8988T (cell line): Measurements from ENCODE around the gene TAPBP.
"Not testable (repeated sequence)": the region's sequence is repeated elsewhere in the genome, so short reads cannot be mapped to it uniquely, and the experiment has no call there.

ENCODE experiments used
- DNase-seq: peaks from one replicate; pipeline ENCODE4 v3.0.0; 2011

Gene TAPBP

DNA sequence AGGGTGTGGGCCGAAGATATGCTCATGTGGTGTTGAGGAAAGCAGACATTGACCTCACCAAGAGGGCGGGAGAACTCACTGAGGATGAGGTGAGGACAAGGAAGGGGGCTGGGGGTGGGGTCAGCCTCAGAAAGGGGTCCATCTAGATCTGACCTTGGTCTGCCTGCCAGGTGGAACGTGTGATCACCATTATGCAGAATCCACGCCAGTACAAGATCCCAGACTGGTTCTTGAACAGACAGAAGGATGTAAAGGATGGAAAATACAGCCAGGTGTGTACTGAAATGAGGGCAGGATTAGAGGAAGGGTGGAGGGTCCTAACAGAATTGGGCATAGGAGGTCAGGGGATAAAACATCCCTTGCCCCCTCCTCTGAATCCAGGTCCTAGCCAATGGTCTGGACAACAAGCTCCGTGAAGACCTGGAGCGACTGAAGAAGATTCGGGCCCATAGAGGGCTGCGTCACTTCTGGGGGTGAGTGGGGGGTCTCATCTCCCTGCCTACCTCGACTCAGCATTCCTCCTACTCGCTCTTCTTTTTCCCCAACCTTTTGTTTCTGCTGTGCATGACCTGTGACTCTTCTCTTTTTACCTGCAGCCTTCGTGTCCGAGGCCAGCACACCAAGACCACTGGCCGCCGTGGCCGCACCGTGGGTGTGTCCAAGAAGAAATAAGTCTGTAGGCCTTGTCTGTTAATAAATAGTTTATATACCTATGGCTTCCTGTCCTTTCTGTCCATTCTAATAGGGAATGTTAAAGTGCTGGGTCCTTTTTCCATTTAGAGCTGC lies 37.9 kb downstream of the TAPBP start:
- DNase-seq, result not testable (repeated sequence)

DNA sequence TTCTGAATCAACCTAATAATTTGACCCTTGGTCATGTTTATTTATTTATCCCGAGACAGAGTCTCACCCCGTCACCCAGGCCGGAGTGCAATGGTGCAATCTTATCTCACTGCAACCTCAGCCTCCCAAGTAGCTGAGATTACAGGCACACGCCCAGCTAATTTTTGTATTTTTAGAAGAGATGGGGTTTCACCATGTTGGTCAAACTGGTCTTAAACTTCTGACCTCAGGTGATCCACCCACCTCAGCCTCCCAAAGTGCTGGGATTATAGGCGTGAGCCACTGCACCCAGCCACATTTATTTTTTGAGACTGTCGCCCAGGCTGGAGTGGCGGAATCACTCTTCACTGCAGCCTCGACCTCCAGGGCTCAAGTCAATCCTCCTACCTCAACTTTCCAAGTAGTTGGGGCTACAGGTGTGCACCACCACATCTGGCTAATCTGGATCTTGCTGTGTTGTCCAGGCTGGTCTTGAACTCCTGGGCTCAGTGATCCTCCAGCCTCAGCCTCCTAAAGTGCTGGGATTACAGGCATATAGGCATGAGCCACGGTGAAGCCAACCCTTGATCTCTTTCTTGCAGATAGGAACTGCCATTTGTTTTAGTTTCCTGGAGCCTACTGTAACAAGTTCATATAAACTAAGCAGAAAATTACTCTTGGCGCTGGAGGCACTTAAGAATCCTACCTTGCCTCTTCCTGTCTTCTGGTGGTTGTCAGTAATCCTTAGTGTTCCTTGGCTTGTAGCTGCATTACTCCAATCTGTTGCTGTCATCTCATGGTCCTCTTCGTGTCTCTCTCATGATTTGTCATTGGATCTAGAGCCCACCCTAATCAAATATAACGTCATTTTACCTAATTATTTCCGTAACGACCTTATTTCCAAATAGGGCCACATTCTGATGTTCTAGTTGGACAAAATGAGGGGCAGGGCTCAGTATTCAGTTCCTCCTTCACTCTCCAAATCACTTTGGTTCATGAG lies 39.7 kb downstream of the TAPBP start:
- DNase-seq, result no peak

DNA sequence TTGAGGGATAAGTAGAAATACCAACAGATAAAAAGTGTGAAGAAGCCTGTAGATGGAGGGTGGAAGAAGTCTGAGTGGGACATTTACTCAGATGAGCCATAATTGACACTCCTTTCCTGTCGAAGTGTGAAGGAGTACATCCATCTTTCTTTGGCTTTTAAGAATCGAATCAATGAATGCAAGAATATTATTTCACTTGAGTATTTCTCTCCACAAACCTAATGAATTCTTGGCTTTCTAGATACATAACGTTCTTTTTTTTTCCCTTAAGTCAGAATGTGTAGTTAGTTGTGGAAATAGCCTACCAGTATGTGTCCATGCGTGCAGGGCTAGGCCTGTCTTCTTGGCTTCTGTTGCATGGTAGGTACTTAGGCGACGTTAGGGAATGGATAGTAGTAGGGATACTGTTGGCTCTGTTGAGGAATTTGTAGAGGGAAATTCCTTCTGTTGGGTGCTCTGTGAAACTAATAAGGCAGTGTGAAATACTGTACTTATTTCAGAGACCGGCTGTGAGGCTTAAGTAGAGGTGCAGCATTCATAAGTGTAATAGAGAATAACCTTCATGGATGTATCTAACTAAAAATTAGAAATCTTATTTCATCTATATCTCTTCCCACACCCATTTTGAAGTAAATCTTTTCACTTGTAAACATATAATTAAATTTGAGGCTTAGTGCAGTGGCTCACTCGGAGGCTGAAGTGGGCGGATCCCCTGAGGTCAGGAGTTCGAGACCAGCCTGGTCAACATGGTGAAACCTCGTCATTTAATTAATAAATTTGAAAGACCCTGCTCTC lies 40.6 kb downstream of the TAPBP start:
- no peak for DNase-seq

DNA sequence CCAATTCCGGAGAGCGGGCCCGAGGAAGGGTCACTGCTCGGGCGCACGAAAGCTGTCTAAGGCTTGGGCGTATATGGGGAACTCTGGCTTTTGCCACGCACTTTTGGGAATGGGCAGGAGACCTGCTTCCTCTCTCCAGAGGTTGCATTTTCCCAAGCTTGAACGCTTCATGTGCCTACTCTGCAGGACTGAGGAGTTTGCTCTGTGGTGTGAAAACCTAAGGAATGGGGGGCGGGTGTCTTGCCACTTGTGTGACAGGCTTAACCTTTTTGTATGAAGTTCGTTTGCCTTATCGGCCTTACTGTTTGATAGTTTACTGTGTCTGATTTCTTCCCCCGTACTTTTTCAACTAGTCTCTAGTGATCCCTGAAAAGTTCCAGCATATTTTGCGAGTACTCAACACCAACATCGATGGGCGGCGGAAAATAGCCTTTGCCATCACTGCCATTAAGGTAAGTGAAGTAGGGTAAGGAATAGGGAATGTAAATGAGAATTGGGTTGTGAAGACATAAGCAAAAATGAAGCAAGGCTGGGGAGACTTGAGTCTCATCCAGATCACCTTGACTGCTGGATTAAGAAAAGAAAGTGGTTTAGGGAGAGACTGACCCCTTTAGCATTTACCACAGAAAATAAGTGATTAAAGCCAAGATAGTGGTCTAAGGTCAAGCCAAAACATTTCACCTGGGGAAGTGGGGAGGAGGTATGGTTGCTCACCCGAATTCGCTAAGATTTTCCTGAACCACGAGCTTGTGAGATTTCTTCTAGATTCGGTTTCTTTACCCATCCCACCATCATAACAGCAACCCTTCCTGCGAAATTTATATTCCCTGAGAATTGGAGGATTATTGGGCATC lies 41.4 kb downstream of the TAPBP start:
- DNase-seq, result no peak

DNA sequence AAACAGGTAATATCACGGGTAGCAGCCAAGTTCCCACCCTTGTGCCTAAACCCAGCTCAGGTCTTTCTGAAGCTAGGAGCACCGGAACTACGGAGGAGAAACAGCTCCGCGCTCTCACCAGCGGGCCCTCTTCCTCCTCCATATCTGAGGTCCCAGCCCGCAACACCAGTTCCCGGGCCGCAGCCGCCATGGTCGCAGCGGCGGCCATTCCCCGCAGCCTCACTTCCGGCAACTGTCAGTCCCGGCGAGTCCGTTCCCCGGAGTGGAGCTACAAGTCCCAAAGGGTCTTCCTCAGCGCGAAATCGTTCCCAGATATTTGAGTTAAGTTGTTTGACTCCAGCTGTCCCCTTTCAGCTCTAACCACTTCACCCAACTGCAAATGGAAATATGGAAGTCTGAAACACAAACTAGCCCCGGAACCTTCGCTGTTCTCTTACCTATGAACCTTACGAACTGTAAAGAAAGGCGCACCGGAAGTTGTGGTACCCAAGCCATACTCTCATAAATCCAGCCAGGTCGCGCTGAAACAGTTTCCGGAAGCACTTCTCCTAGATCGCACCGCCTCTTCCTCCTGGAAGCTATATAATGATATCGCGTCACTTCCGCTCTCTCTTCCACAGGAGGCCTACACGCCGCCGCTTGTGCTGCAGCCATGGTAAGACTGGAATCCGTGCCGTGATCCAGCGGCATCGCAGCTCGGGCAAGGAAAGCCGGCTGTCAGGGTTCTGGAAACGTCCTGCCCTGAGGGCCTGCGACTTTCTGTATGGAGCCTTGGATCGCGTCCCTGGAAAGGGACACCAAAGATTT lies 42.2 kb downstream of the TAPBP start, which contains the start of the genes RPS18 and VPS52:
RPS18 (plus strand) TSS at position 608 of the 807 bp plus-strand sequence; CDS start at position 653, 45 bp downstream.
VPS52 (minus strand) TSS at position 409 of the 807 bp plus-strand sequence; CDS start at position 208, 201 bp downstream.
- DNase-seq, result no peak

DNA sequence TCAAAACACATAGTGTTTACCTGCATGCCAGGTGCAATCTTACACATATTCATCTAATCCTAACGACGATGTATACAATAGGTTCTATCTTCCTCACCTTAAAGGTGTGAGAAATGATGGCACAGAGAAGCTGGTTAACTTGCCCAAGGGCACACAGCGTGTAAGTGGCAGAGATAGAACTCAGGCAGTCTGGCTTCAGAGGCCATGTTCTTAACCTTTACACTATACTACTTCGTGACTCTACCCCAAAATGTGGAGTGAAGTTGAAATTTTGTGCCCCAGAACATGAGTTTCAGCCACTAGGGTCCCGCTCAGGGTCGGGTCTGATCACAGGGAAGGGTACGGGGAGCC lies 42.8 kb downstream of the TAPBP start:
- DNase-seq, result no peak

DNA sequence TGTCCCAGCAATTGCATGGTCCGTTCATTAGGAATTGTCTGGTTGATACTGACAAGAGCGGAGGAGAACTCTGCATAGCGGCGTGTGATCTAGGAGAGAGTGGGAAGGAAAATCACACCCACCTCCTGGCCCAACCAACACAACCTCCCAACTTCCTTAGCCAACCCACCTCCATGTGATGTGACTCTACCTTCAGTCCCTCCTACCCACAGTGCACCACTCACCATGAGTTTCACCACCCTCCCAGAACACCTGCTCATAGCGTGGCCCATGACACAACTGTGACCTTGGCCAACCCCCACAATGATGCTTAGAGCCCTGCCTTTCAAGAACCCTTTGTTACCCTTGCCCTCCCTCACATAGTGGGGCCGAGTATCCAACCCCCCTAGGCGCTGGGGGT lies 49.9 kb downstream of the TAPBP start:
- DNase-seq, result no peak

DNA sequence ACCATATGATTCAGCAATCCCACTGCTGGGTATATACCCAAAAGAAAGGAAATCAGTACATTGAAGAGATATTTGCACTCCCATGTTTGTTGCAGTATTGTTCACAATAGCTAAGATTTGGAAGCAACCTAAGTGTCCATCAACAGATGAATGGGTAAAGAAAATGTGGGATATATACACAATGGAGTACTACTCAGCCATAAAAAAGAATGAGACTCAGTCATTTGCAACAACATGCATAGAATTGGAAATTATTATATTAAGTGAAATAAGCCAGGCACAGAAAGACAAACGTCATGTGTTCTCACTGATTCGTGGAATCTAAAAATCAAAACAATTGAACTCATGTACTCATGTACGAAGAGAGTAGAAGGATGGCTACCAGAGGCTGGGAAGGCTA lies 51.4 kb downstream of the TAPBP start:
- DNase-seq, result not testable (repeated sequence)

DNA sequence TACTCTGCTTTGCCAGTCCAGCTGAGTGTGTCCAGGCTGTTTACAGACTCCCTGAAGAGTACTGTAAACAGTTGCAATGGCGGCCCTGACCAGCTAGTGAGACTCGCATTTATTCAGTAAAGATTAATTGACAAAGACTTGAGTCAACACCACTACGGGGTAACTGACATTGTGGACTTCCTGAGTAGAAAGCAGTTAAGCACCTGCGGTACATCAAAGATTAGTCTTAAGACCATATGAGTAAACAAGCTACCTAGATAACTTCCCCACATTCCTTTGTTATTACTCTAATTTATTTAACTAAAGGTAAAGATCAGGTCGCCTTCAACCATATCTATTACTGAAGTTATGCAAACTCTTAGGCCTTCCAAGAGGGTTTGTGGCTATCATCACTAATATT lies 54.8 kb downstream of the TAPBP start:
- no peak for DNase-seq

DNA sequence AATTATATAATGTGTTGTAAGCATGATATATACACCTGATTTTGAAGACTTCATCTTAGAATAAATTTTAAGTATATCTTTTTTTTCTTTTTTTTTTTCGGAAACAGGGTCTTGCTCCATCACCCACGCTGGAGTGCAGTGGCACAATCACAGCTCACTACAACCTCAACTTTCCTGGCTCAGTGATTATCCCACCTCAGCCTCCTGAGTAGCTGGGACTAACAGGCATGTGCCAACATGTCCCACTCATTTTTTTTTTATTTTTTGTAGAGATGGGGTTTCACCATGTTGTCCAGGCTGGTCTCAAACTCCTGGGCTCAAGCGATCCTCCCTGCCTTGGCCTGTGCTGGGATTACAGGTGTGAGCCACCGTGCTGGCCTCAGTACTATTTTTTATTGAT lies 59.3 kb downstream of the TAPBP start:
- DNase-seq, result no peak

DNA sequence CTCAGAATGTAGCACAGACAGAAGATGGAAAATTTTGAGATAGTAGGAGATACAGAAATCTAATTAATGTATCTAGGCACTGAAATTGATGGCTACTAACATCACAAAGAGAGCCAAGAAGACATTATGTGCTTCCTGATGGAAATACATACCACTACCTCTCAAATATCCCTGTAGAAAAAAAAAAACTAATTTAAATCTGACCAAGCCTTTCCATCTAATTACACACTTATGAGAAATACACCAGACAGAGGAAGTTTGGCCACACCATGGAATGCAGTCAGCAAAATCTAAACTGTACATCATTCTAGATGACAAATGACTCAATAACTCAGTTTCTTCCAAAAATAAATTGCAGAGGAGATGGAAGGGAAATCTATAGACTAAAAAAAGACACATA lies 61.1 kb downstream of the TAPBP start:
- DNase-seq, result no peak

DNA sequence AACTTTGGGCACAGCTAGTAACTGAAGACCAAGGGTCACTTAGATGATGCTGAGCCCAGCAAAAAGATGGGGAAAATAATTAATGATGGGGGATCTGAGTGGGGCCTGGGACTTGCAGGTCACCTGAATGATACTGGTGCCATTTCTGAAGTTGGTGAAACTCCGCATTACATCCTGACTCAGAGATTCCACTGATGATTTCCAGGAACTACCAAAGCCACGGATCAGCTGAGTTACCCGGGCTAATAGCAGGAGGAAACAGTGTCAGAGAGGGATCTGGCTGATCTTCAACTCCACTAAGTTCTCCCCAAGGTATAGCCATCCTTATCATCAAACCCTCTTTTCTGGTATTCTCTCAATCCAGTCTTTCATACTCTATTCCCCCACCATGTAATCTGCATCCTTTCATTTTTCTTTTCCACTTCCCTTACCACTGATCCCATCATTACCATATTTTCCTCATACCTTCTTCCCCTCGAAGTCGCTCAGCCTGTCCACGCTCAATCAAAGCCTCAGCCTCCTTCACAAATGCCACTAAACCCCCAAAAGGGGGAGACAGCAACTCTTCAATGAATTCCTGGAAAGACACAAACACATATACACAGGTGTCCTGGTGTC lies 62.4 kb downstream of the TAPBP start:
- DNase-seq, result no peak

DNA sequence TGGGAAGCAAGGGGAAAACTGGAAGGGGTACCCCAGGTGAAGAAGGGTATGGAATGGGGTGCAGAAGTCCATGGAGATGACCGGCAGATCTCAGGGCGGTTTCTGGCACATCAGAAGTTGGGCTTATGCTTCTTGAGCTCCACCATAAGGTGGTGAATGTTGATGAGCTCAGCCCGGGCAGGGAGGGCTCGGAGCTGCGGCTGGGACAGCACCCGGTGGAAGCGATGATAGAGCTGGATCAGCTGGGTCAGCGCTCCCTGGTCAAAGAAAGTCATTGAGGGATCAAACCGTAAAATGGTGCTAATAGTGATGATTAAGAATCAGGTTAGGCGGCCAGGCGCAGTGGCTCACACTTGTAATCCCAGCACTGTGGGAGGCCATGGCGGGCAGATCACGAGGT lies 63.1 kb downstream of the TAPBP start:
- no peak for DNase-seq

DNA sequence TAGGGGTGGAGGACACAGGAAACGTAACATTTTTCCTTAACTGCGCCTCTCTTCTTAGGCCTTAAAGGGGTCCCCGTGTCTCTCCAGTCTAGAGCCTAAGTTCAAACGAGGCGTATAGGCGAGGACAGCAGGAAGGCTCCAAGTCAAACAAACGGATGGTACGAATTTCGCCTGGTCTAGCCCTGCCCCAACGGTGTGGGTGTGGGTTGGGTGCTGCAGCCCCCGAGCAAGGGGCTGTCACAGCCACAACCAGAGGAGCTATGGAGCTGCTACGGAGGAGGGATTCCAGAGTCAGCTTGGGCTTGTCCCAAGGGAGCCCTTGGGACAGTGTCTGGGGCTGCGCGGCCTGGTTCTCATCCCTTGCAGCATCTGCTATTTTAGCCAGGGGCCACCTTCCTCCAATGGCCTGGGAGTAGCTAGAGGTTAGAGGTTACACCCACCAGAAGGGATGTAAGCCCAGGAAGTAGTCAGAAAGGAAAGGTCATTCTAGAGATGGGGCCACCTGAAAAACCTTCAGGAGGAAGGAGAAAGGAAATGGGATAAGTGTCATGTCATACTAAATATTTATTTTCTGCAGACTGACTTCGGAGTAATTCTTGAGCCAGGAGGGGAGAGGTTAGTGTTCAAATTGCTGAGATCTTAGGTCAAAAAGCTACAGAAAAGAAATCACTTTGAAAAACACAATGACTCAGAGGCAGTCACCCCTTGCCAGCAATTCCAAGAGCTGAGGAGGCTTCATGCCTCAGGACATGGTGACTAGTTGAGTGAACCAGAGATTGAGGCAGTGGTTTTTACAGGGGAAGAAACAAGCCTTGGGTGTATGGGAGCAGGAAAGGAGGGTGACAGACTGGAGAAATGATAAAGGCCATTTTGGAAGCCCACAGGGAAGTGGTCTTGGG lies 63.9 kb downstream of the TAPBP start:
- DNase-seq, result no peak
